Heart right ventricle (tissue), 16 donors: ENCODE results near the gene PCBP4. TPM values are rescaled to one million over a fixed set of nuclear protein-coding genes. Genes with fewer than 3 reads are reported as not detected.
"Not testable (repeated sequence)": the region's sequence is repeated elsewhere in the genome, so short reads cannot be mapped to it uniquely, and the experiment has no call there.

Source experiments
- ATAC-seq, 8 donors: fragments of 200-7000 bp; cut with Tn5 transposase; one replicate each; pipeline ENCODE4 v1.9.1; 2020; ENCODE audit warnings: mild to moderate bottlenecking in 8 of 8, moderate library complexity in 8 of 8, moderate number of reproducible peaks in 1 of 8
- DNase-seq, 2 donors: peaks; one replicate each; pipeline ENCODE4 v3.0.0-alpha.2; 2020
- H3K27ac ChIP-seq, 10 donors: fragments of 200-600 bp; sonication (generic) in 2 of 10; one replicate each; pipeline versions ENCODE4 v1.5.0 to v1.8.0; 2020 to 2022; ENCODE audit warnings: mild to moderate bottlenecking in 3 of 10
- H3K27me3 ChIP-seq, 7 donors: fragments of 200-600 bp; one replicate each; pipeline ENCODE4 v1.8.0; 2021 to 2022; ENCODE audit warnings: mild to moderate bottlenecking in 2 of 7
- H3K36me3 ChIP-seq, 9 donors: fragments of 200-600 bp; sonication (generic) in 1 of 9; one replicate each; pipeline versions ENCODE4 v1.5.0 to v1.8.0; 2020 to 2022; ENCODE audit warnings: mild to moderate bottlenecking in 2 of 9
- H3K4me1 ChIP-seq, 9 donors: fragments of 200-600 bp; sonication (generic) in 1 of 9; one replicate each; pipeline versions ENCODE4 v1.5.0 to v1.8.0; 2020 to 2022; ENCODE audit warnings: mild to moderate bottlenecking in 4 of 9
- H3K4me3 ChIP-seq, 10 donors: fragments of 200-600 bp; sonication (generic) in 2 of 10; one replicate each; pipeline versions ENCODE4 v1.5.0 to v1.8.0; 2020 to 2022; ENCODE audit warnings: mild to moderate bottlenecking in 7 of 10, moderate library complexity in 2 of 10
- H3K9me3 ChIP-seq, 11 donors: fragments of 200-600 bp in 10 of 11; sonication (generic) in 2 of 11; one replicate each; pipeline versions ENCODE4 v1.5.0 to v1.8.0; 2013 to 2022; ENCODE audit warnings: mild to moderate bottlenecking in 2 of 11, control low read depth in 1 of 11, moderate library complexity in 1 of 11
- WGBS, 2 donors: extraction: QIAGEN DNeasy Blood & Tissue Kit; methylation state at CpG; one replicate each; pipeline ENCODE4 v1.1.7; 2013; ENCODE audit warnings: inconsistent platforms in 1 of 2; 5-methylcytosine and 5-hydroxymethylcytosine counted together
- intact Hi-C, 10 donors: fragments of 100-400 bp; cut with DNase I; formaldehyde crosslinking; loops; one replicate each; pipeline versions ENCODE4 v1.11.1 to v1.14.2; 2022
- polyA plus RNA-seq, 2 donors: library from polyadenylated mRNA; stranded (reverse); fragments of 200-250 nt; gene quantifications; one replicate each; pipeline ENCODE4 v1.2.3, GENCODE V29; 2013
- total RNA-seq, 10 donors: library from RNA; stranded (reverse); fragmentation: NEBNext Ultra II Directional in 3 of 10; extraction: Animal tissue kit (Norgen Biotek cat#: 25700) in 3 of 10; gene quantifications; one replicate each; pipeline versions ENCODE4 v1.2.1 to v1.2.4, GENCODE V29; 2021 to 2023
- TF ChIP-seq, protein P1 (sequence below), 9 donors: fragments of 200-600 bp; sonication (generic) in 2 of 9; IDR thresholded peaks; one replicate each; pipeline versions ENCODE4 v1.5.0 to v1.8.0; 2021 to 2022; ENCODE audit warnings: antibody characterized with exemption in 9 of 9, mild to moderate bottlenecking in 5 of 9, moderate library complexity in 1 of 9
- donor health status: Arrhythmogenic right ventricular cardiomyopathy.
- donor health status: ischemic (EF 13 %, LVEDD 7.1; RV severe dilation, severe dysfunction).
- donor health status: healthy with polysubstance abuse.
- donor health status: DM: no; HTN: yes; CAD: no.
- donor health status: DM: no; HTN: no; CAD: no.
- donor health status: ischemic (EF 25% LVEDD 6.9; RV normal size, moderate dysfunction).
- donor health status: ischemic (EF 25% LVEDD 5.7; RV mildly dilated, moderate dysfunction).
- donor health status: healthy.
- donor health status: DM: yes; HTN: yes; CAD: no.
- donor health status: Ischemic cardiomyopathy.
- donor health status: ischemic (EF 35%, LVEDD 5.7; RV mildly dilated, moderate dysfunction).
- donor health status: nonischemic (EF 11% LVEDD 7.7; RV severe dilation, severe dysfunction).
- donor health status: DM: yes; HTN: yes; CAD: no.
- donor health status: PGD.
- donor health status: ischemic (EF 29% LVEDD 5.4; RV normal size, mild dysfunction).
- donor health status: nonischemic (EF 23%, LVEDD 6.1; RV moderate dilation, normal function).

Gene PCBP4
- total and polyA plus RNA-seq, 12 donors, result 55.1 to 123 (median 62.2) TPM

DNA sequence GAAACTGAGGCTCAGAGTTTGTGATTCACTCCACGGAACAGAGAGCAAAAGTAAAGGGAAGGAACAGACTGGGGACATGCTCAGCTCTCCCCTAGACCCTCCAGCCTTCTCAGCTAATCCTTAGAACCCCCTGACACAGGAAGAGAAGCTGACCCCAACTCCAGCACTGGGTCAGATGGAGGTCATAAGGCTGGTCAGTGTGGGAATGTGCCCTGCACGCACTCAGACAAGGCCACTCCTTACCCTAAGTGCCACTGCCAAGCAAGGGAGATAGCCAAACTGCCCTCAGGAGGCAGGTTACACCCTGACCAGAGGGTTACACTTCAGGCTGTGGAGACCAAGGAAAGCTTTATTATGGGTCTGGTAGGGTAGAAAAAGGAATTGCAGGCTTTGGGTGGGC lies 27.3 kb upstream of the PCBP4 start:
- 69 to 76% methylated on average over 2 of the region's 2 CpGs for WGBS, 2 donors
- peak in 1 of 8 donors; percentile 29 for ATAC-seq
- Histone ChIP-seq H3K4me3 (peak overlapping the region in 8 of 10 donors; percentile 64 to 94 (median 84)), H3K27me3 (no peaks in the 10 kb centered on the region), H3K27ac (peak overlapping the region in 5 of 10 donors; percentile 86 to 95 (median 90)), H3K4me1 (peaks cover 5 to 31% (median 25%) of the 10 kb centered on the region in 9 donors), H3K36me3 (peaks cover 0 to 41% (median 16%) of the 10 kb centered on the region in 9 donors), H3K9me3 (no peaks in the 10 kb centered on the region)
- intact Hi-C loops, result loop anchor here in 1 of 10 donors (10.0 kb wide), 1 partner anchor 290 kb away; the partner anchor contains the start of gene GLYCTK
- TF ChIP-seq, protein P1, sequence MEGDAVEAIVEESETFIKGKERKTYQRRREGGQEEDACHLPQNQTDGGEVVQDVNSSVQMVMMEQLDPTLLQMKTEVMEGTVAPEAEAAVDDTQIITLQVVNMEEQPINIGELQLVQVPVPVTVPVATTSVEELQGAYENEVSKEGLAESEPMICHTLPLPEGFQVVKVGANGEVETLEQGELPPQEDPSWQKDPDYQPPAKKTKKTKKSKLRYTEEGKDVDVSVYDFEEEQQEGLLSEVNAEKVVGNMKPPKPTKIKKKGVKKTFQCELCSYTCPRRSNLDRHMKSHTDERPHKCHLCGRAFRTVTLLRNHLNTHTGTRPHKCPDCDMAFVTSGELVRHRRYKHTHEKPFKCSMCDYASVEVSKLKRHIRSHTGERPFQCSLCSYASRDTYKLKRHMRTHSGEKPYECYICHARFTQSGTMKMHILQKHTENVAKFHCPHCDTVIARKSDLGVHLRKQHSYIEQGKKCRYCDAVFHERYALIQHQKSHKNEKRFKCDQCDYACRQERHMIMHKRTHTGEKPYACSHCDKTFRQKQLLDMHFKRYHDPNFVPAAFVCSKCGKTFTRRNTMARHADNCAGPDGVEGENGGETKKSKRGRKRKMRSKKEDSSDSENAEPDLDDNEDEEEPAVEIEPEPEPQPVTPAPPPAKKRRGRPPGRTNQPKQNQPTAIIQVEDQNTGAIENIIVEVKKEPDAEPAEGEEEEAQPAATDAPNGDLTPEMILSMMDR (IDR thresholded peaks at IDR 0.05), result no peak
- no peak for DNase-seq

DNA sequence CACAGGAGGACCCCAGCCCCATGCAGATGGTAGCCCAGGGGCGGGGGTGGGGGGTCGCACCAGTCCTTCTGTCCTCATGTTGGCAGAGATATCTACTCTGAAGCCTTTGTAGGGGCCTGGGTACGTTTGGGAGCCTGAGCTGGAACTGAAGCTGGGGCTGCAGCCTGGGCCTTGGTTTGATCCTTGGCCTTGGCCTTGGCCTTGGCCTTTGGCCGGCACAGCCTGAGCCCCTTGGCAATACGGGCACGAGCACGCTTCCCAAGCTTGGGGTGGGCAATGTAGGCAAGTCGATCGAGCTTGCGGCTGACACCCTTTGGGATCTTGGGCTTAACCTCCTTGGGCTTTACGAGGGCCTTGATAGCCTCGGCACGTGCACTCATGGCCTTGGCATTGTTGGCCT lies 26.4 kb upstream of the PCBP4 start:
- not testable (repeated sequence) for H3K4me3 ChIP-seq, H3K27me3 ChIP-seq, DNase-seq, H3K27ac ChIP-seq, ATAC-seq, H3K9me3 ChIP-seq
- Histone ChIP-seq H3K36me3 (peaks cover 0 to 41% (median 16%) of the 10 kb centered on the region in 9 donors), H3K4me1 (peaks cover 5 to 39% (median 30%) of the 10 kb centered on the region in 9 donors)
- intact Hi-C loops, result loop anchor here in 1 of 10 donors (10.0 kb wide), 1 partner anchor 291 kb away; the partner anchor contains the start of gene GLYCTK
- WGBS, 2 donors, result 83 to 89% methylated on average over 7 to 10 of the region's 13 CpGs

- DNase-seq, result no peak
- Histone ChIP-seq H3K36me3 (peaks cover 0 to 41% (median 16%) of the 10 kb centered on the region in 9 donors), H3K27ac (no peak overlapping the region), H3K4me3 (no peak overlapping the region), H3K4me1 (peaks cover 5 to 39% (median 30%) of the 10 kb centered on the region in 9 donors), H3K9me3 (no peaks in the 10 kb centered on the region), H3K27me3 (no peaks in the 10 kb centered on the region)
- TF ChIP-seq, protein P1 (IDR thresholded peaks at IDR 0.05), result no peak
- WGBS, 2 donors, result 75 to 84% methylated on average over 3 of the region's 3 CpGs
- no peak for ATAC-seq
- intact Hi-C loops, result loop anchor here in 1 of 10 donors (10.0 kb wide), 1 partner anchor 293 kb away; the partner anchor contains the start of gene GLYCTK
Observed at GRCh38 chr3:51992017-51992682, 24.9 kb upstream of the PCBP4 start.

GRCh38 chr3:51990501-51990971 lies 23.3 kb upstream of the PCBP4 start:
- intact Hi-C loops, result loop anchor here in 1 of 10 donors (10.0 kb wide), 1 partner anchor 294 kb away; the partner anchor contains the start of gene GLYCTK
- H3K27me3 ChIP-seq, DNase-seq, H3K9me3 ChIP-seq, H3K4me3 ChIP-seq, ATAC-seq: not testable (repeated sequence)
- H3K27ac ChIP-seq, result peak overlapping the region in 1 of 10 donors; percentile 51
- peaks cover 5 to 39% (median 28%) of the 10 kb centered on the region in 9 donors for H3K4me1 ChIP-seq
- 73 to 77% methylated on average over 38 of the region's 38 CpGs for WGBS, 2 donors
- peaks cover 0 to 41% (median 16%) of the 10 kb centered on the region in 9 donors for H3K36me3 ChIP-seq

- ATAC-seq (no peak), DNase-seq (no peak)
- TF ChIP-seq, protein P1 (IDR thresholded peaks at IDR 0.05), result no peak
- H3K27ac ChIP-seq, result peak overlapping the region in 1 of 10 donors; percentile 35
- no peaks in the 10 kb centered on the region for H3K9me3 ChIP-seq
- H3K36me3 ChIP-seq, result peaks cover 0 to 26% (median 3%) of the 10 kb centered on the region in 9 donors
- no peaks in the 10 kb centered on the region for H3K27me3 ChIP-seq
- intact Hi-C loops, result no loop called here
- H3K4me3 ChIP-seq, result no peak overlapping the region
- WGBS, 2 donors, result 81 to 83% methylated on average over 15 of the region's 15 CpGs
- H3K4me1 ChIP-seq, result peaks cover 8 to 34% (median 22%) of the 10 kb centered on the region in 9 donors
Observed at GRCh38 chr3:51988286-51989146, 21.3 kb upstream of the PCBP4 start.
